Erythroblast (primary cell): ENCODE measurements around the gene DCP1B.
A peak's percentile ranks its signal among the peaks of the same experiment; 100 is the strongest.

ENCODE experiments used
- DNase-seq, 2 experiments: peaks; one replicate each; lab custom pipeline; 2025; lab: John Stamatoyannopoulos, UW
- GATA1 ChIP-seq: IDR thresholded peaks from 2 replicates; pipeline ENCODE4 v1.6.1; 2011; ENCODE audit warnings: low read depth, mild to moderate bottlenecking, control low read depth, low read length, moderate library complexity
- POLR2A ChIP-seq: IDR thresholded peaks from 2 replicates; pipeline ENCODE4 v1.6.1; 2011; ENCODE audit warnings: mild to moderate bottlenecking, low read length

DCP1B gene

DNA sequence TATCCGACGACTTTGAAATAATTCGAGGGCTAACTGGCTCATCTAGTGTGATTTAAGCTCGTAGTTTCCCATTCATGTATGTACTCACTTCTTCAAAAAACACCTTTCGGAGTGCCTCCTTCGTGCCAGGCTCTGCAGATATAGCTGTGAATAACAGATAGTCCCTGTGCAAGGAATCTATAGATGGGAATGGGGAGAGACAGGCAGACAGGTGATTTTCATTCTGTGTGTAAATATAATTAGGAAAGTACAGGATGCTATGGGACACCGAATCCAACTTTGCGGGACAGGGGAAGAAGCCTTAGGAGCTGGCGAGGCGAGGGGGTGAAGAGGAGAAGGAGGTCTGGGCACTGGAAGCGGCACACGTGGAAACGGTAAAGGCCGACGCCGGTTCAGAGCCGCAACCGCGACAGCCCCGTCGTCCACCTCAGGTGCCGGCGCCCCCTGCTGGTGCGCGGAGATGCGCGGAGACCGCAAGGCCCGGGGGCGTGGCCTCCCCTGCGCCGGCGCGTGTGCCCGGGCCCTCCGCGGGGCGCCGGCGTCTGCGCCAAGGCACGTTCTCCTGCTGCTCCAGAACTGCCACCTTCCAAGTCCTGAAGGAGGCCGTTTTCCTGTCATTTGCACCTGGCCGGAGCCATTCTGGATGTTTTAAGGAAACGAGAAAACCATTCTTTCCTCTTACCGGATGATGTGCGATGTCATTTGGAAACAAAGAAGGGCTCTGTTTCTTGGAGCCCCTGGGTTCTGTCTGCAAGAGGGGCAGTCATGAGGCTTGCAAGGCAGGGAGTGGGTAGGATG is 30.6 kb upstream of the DCP1B start:
- DNase-seq, result peak; percentile 86 to 93
- TF ChIP-seq GATA1 (no peak), POLR2A (no peak)

DNA sequence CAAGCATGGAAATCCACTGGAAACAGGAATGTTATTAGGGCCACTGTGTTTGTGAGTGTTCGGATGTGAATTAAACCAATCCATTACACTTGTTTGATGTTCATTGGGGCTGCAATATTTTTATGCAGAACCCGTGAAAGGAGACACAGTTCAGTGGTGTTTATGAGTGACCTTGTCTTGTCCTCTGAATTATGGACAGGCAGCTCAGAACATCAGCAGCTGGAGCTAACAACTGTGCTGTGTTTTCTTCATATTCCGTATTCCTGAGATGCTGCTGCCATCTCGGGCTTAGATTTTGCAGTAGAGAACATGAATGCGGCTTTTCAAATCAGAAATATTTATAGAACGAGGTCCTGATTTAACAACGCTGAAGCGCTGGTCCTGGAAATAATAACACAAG is 28.2 kb upstream of the DCP1B start:
- TF ChIP-seq GATA1, result no peak
- TF ChIP-seq POLR2A, result no peak
- DNase-seq, result no peak

DNA sequence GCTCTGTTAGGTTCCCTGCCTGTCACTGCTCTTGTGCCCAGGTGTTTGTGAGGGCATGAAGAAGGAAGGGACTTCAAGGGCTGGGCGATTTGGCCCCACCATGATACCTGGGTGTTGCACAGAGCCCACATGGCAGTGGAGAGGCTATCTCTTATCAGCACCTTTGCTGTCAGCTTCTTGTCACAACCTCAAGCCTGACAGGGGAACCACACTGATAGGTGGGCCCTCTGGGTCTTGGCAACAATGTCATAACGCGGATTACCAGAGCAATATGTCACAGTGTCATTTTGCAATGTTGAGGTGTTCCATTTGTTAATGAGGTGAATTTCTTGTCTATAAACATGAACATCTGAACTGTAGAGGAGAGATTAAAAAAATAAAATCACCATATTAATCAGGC is 25.6 kb upstream of the DCP1B start:
- no peak for TF ChIP-seq POLR2A
- TF ChIP-seq GATA1, result no peak
- DNase-seq, result peak; percentile 37 to 67

DNA sequence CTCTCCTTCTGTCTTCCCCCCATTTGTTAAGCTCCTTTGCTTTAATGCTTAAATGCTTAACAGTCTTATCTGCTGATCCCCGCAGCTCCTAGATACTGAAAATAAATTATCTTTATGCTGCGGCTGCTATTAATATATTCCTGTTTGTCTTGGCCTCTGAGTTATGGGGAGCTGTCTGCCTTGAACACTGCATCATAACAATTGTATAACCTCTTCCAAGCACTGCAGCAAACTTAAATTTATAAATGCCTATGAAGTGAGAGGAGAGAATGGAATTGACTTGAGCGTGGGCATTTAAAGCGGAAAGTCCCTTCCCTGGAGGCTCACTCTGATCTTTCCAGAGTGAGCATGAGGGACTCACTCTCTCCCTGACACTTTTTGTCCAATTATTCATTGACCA is 23.1 kb upstream of the DCP1B start:
- DNase-seq, result no peak
- TF ChIP-seq POLR2A (no peak), GATA1 (no peak)

DNA sequence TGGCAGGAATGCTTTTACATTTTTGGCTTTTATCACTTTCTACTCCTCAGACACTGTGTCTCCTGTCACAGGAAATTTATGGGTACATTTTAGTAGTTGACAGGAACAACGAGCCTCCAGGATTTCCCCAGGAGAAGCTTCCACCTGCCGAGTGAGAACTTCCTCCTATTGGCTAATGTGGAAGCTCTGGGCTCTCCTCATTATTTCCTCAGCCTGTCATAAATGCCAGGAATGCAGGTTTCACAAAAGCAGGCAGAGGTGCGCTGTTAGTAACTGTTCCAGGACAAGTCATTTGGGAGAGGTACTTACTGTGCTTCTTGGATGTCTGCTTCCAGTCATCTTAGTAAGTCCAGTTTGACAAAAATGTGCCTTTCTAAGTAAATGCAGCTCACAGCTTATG is 19.1 kb upstream of the DCP1B start:
- TF ChIP-seq POLR2A, result no peak
- no peak for TF ChIP-seq GATA1
- no peak for DNase-seq

DNA sequence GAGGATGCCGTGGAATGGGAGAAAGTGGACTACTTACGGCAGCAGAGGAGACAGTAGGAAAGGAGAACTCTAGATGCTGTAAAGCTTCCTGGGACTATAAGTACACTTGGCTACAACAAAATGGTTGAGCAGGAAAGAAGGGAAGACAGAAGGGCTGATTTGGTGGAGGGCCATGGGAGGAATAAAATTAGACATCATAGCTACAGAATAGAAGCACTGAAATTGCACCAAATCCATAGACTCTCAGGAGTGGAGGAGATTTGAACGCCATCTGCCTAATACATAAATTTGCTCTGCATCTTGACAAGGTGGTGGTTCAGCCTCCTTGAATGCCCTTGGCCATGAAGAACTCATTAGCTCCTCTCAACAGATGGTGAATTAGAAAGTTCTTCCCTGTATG is 16.3 kb upstream of the DCP1B start:
- TF ChIP-seq GATA1, result no peak
- TF ChIP-seq POLR2A, result no peak
- no peak for DNase-seq

DNA sequence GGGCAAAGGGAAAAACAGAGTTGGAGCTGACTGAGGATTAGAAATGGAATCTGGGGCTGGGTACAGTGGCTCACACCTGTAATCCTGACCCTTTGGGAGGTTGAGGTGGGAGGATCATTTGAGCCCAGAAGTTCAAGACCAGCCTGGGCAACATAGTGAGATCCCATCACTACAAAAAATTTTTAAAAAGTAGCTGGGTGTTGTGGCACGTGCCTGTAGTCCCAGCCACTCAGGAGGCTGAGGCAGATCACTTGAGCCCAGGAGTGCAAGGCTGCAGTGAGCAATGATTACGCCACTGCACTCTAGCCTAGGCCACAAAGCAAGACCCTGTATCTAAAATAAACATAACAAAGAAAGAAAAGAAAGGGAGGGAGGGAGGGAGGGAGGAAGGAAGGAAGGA is 14.9 kb upstream of the DCP1B start:
- no peak for DNase-seq
- TF ChIP-seq GATA1 (no peak), POLR2A (no peak)

DNA sequence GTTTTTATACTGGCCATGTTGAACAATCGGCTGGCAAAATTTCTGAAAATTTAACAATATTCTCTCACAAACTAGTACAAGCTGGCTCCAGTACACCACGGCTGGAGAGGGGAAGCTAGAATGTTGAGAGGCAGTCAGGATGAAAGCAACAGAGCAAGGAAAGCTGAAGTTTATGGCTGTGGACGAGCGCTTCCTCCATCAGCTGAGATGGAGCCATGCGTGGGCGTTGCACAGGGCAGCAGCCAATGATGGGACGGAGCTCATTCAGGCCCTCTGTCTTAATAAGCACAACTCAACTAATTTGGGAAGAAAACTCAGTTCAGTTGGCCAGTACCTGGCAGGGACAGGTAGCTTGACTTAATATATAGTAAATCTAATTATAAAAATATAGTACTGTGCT is 14.1 kb upstream of the DCP1B start:
- no peak for DNase-seq
- TF ChIP-seq GATA1 (no peak), POLR2A (no peak)

DNA sequence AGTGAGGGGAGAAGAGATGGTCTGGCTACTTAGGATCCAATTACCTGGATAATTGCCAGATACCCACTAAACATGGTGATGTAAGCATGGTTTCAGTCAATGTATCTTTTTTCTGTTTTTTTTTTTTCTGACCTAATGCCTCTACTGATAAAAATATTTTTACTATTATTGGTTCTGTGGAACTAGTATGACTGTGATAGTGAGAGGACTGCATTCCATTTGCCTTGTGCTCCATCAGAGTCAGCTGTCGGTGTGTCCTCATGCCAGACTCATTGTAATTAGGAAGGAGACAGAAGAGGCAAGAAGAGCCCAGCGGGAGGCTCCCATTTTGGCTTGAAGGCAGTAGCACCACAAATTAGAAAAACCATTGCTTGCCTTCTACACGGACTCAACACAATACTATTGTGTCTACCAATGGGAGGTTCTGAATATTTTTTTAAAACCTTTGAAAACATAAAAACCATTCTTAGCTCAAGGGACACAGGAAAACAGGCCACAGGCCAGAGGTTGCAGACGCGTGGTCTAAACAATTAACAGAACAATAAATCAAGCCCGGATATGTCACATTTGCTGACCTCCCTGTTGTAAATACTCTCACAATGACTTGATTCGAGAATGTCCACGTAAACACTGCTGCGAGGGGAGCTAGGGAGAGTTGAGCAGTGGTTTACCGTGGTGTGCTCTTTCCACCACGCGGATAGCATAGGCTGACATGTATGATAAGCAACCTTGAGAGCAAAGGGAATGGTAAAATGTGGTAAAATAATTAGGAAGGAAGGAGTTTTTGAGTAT is 13.5 kb upstream of the DCP1B start:
- TF ChIP-seq GATA1, result no peak
- no peak for TF ChIP-seq POLR2A
- no peak for DNase-seq

DNA sequence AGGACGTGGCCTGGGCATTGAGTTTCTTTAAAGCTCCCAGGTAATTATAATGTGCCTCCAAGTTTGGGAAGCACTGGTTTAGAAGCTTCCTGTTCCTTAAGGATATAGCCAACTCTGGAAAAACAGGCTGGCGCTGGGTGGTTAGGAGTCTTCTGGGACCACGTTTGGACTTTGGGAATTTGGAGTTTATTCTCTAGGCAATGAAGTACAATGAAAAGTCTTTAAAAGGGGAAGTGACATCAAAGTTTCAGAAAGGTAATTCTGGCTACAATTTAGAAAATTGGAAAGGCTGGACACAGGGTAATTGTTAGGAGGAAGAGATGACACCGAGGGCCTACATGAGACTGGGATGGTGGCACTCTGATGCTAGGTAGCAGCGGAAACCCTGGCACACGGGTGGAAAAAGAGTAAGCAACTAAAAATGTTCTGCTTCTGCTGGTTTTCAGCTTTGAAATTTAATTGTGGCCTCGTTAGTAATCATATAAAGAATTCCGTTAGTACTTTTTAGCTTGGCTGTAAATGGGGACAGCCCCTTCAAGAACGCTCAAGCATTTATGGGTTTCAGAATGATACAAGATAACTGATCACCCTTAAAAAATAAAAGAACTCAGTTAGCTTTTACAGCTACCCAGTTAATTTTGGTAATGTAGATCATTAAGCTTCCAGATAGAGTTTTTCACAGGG is 12.7 kb upstream of the DCP1B start:
- no peak for TF ChIP-seq POLR2A
- no peak for TF ChIP-seq GATA1
- DNase-seq, result no peak

DNA sequence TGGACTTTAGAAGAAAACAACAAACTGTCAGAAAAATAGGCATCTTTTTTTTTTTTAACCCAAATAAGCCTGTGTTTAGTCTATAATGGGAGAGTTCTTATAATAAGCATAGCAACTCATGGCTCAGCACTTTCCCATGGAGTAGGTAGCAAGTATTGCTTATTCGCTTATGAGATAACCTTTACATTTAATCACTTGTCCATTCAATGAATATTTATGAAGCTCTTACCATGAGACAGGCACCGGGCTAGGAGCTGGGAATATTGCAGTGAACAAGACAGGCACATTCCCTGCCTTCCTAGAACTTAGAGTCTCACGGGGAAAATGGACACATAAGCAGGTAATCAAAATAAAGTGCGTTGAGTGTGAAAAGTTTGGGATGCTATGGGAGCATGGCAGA is 10.0 kb upstream of the DCP1B start:
- TF ChIP-seq POLR2A, result no peak
- TF ChIP-seq GATA1, result no peak
- DNase-seq, result no peak

DNA sequence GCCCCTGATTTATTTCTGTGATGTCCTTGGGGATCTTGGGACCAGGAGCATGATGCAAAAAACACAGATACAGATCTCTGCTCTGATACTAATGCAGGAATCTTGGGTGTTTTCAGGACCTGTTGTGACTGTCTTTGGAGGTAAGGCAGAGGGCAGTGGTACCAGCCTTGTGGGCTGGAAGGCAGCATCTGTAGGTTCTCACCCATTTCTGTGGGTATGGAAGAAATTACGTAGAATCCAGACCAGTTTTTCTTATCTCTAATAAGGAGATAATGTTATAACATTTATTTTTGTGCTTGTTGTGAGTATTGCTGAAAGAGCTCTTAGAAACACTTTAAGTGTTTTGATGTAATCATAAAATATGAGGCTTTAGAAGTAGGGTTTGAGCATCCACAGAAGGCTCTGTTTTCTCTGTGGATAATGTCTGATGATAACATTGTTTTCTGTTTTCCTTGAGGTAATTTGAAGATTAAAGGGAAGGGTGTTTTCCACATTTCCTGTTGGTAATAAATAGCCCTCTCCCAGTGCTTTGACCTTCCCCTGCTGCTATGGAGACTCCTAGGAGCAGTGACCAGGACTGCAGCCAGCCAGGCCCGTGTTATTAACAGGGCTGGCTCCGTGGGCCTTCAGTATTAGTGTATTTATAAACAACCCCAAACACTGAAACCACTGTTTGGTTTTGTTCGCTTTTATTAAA is 9.4 kb upstream of the DCP1B start:
- DNase-seq, result no peak
- TF ChIP-seq GATA1 (no peak), POLR2A (no peak)

DNA sequence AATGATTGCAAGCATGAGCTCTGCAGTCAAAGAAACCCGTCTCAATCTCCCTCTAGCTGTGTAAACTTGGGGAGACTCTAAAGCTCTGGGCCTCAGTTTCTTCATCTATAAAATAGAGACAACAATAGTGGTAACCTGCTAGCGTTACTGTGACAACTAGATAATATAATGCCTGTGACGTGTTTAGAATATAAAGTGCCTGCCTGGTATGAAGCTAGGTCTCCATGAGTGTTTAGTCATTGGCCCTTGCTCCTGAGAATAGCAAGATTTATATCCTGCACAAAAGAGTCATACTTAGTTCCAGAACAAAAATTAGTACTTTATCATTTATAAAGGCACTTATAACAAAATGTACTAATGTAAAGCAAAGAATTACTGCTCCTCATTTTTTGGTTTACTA is 8.8 kb upstream of the DCP1B start:
- DNase-seq, result no peak
- TF ChIP-seq POLR2A, result no peak
- no peak for TF ChIP-seq GATA1
